Adrenal gland (tissue), 12 donors: Measurements from ENCODE around the gene TEKT5. TPM values are rescaled to one million over a fixed set of nuclear protein-coding genes. Genes with fewer than 3 reads are reported as not detected.

Experiments used
- DNase-seq, 7 donors: peaks; one replicate each; pipeline ENCODE4 v3.0.0-alpha.2; 2019 to 2020
- H3K27ac ChIP-seq, 5 donors: fragments of 200-600 bp; sonication (generic) in 4 of 5; 1 replicate in 3 of 5; 2 replicates in 2 of 5; pipeline versions ENCODE4 v1.5.1 to v1.8.0; 2016 to 2020; ENCODE audit warnings: mild to moderate bottlenecking in 1 of 5
- H3K27me3 ChIP-seq: fragments of 200-600 bp; 2 replicates; pipeline ENCODE4 v1.8.0; 2021
- H3K36me3 ChIP-seq, 2 donors: fragments of 200-600 bp; replicated peaks in 1 of 2; 1 replicate in 1 of 2; 2 replicates in 1 of 2; pipeline versions ENCODE4 v1.5.1 to v1.8.0; 2018 to 2022
- H3K4me1 ChIP-seq, 2 donors: fragments of 200-600 bp; replicated peaks in 1 of 2; 1 replicate in 1 of 2; 2 replicates in 1 of 2; pipeline versions ENCODE4 v1.5.1 to v1.8.0; 2018 to 2021
- H3K4me3 ChIP-seq, 4 donors: fragments of 200-600 bp; sonication (generic) in 3 of 4; one replicate each; pipeline ENCODE4 v1.5.1; 2016 to 2018
- H3K9me3 ChIP-seq, 3 donors: fragments of 200-600 bp; sonication (generic) in 1 of 3; replicated peaks in 1 of 3; 1 replicate in 2 of 3; 2 replicates in 1 of 3; pipeline versions ENCODE4 v1.5.1 to v1.8.0; 2016 to 2021
- CTCF ChIP-seq, 6 experiments: fragments of 450-650 bp in 4 of 6; fragments of 200-600 bp in 2 of 6; sonication (generic) in 1 of 6; IDR thresholded peaks; 1 replicate in 5 of 6; 2 replicates in 1 of 6; pipeline versions ENCODE4 v1.5.1 to v1.8.0; 2016 to 2021; ENCODE audit warnings: antibody characterized with exemption in 6 of 6, mild to moderate bottlenecking in 2 of 6, moderate library complexity in 1 of 6
- POLR2A ChIP-seq, 2 donors: fragments of 450-650 bp; IDR thresholded peaks; one replicate each; pipeline ENCODE4 v1.6.1; 2017; ENCODE audit warnings: antibody characterized with exemption in 2 of 2, mild to moderate bottlenecking in 2 of 2, moderate library complexity in 1 of 2
- WGBS, 4 donors: extraction: QIAGEN DNeasy Blood & Tissue Kit in 2 of 4; methylation state at CpG; one replicate each; pipeline versions ENCODE4 v1.1.5 to v1.1.7; 2013 to 2017; 5-methylcytosine and 5-hydroxymethylcytosine counted together
- intact Hi-C, 2 donors: fragments of 100-400 bp; cut with DNase I; formaldehyde crosslinking; loops; one replicate each; pipeline versions ENCODE4 v1.14.1 to v1.15.0; 2022 to 2023
- polyA plus RNA-seq, 3 donors: library from polyadenylated mRNA; stranded (reverse); fragments of 200-250 nt in 2 of 3; fragments of 350-450 nt in 1 of 3; fragmentation: Illumina TruSeq in 1 of 3; extraction: RNeasy Lipid Tissue Mini Kit (QIAGEN cat#74804) in 1 of 3; gene quantifications; one replicate each; pipeline ENCODE4 v1.2.3, GENCODE V29; 2013 to 2014
- total RNA-seq, 9 donors: library from RNA; depleted of rRNA in 4 of 9; stranded (reverse); fragments of >200 nt in 4 of 9; fragments of 120-200 nt in 1 of 9; fragmentation: NEBNext Ultra II Directional in 1 of 9; extraction: Animal tissue kit (Norgen Biotek cat#: 25700) in 1 of 9; gene quantifications; one replicate each; pipeline versions ENCODE4 v1.1.0 to v1.2.4, GENCODE V29; 2013 to 2023
- donor health status: healthy with polysubstance abuse.
- donor health status: Bipolar disorder and iron deficiency.
- donor health status: DM: yes; HTN: yes; CAD: no.
- donor health status: DM: no; HTN: no; CAD: no.
- donor health status: DM: no; HTN: no; CAD: no.
- donor health status: DM: yes; HTN: yes; CAD: no.

The TEKT5 gene
- total and polyA plus RNA-seq, 12 donors: 0.34 to 0.88 (median 0.43) TPM; not detected in 8

GRCh38 chr16:10740845-10741208, 46.1 kb upstream of the TEKT5 start:
- no peaks in the 10 kb centered on the region for H3K9me3 ChIP-seq
- H3K27me3 ChIP-seq: no peaks in the 10 kb centered on the region
- no peak overlapping the region for H3K27ac ChIP-seq
- H3K36me3 ChIP-seq: no peaks in the 10 kb centered on the region
- H3K4me3 ChIP-seq: no peak overlapping the region
- peaks cover 28 to 42% of the 10 kb centered on the region in 2 donors for H3K4me1 ChIP-seq
- TF ChIP-seq POLR2A (IDR thresholded peaks at IDR 0.05): no peak
- TF ChIP-seq CTCF (IDR thresholded peaks at IDR 0.05): no peak
- no peak for DNase-seq
- WGBS, 4 donors: 77 to 91% (median 87%) methylated on average over 2 of the region's 2 CpGs
- intact Hi-C loops: no loop called here

- Histone ChIP-seq H3K4me3 (no peak overlapping the region), H3K9me3 (no peaks in the 10 kb centered on the region), H3K27me3 (no peaks in the 10 kb centered on the region), H3K36me3 (no peaks in the 10 kb centered on the region), H3K27ac (no peak overlapping the region), H3K4me1 (peaks cover 28 to 36% of the 10 kb centered on the region in 2 donors)
- TF ChIP-seq POLR2A (IDR thresholded peaks at IDR 0.05) (no peak), CTCF (IDR thresholded peaks at IDR 0.05) (no peak)
- 85 to 96% (median 90%) methylated on average over 8 to 10 of the region's 10 CpGs for WGBS, 4 donors
- DNase-seq: peak in 1 of 7 donors; percentile 48
- intact Hi-C loops: loop anchor here (5.0 to 10.0 kb wide), 2 partner anchors 218 to 485 kb away; no protein-coding TSS in a partner anchor
Measured at GRCh38 chr16:10740000-10740844, 45.5 kb upstream of the TEKT5 start.

DNA sequence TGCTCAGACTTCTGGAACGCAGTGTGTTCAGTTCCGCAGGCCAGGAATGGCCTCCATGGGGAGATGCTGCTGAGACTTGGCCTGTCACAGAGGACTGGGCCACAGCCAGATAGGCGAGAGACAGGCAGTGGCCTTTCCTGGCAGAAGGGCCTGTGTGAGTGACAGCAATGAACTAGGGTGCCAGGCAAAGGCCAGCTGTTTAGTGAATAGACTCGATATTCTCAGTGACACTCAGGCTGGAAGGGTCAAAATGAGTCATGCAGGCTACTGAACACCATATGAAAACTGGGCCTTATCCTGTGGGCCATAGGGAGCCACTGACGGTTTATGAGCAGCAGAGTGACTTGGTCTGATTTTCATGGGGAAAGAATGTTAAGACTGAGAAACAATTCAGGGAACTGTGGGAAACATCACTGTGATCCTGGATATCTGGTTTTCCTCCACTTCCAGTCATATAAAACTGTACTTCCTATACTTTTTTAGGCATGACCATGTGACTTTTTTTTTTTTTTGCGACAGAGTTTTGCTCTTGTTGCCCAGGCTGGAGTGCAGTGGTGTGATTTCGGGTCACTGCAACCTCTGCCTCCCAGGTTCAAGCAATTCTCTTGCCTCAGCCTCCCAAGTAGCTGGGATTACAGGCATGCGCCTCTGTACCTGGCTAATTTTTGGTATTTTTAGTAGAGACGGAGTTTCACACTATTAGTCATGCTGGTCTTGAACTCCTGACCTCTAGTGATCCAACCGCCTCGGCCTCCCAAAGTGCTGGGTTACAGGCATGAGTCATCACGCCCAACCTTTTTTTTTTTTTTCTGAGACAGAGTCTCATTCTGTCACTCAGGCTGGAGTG, 43.7 kb upstream of the TEKT5 start:
- Histone ChIP-seq H3K9me3 (no peaks in the 10 kb centered on the region), H3K27me3 (no peaks in the 10 kb centered on the region), H3K36me3 (no peaks in the 10 kb centered on the region), H3K27ac (peak overlapping the region in 4 of 5 donors; percentile 65 to 88 (median 81)), H3K4me1 (peaks cover 21 to 26% of the 10 kb centered on the region in 2 donors), H3K4me3 (no peak overlapping the region)
- intact Hi-C loops: loop anchor here (5.0 to 10.0 kb wide), 2 partner anchors 216 to 484 kb away; no protein-coding TSS in a partner anchor
- WGBS, 4 donors: 29 to 33% (median 32%) methylated on average over 12 of the region's 12 CpGs
- TF ChIP-seq CTCF (IDR thresholded peaks at IDR 0.05): no peak
- peak in 1 of 2 donors; percentile 8 for TF ChIP-seq POLR2A (IDR thresholded peaks at IDR 0.05)
- DNase-seq: peak; percentile 76 to 96 (median 92)
